ENCODE measurements around the gene KAT2B. TPM values are rescaled to one million over a fixed set of nuclear protein-coding genes. Genes with fewer than 3 reads are reported as not detected.

The KAT2B gene
- total RNA-seq, 1 experiment from 2014 or later = 5.5 TPM

DNA sequence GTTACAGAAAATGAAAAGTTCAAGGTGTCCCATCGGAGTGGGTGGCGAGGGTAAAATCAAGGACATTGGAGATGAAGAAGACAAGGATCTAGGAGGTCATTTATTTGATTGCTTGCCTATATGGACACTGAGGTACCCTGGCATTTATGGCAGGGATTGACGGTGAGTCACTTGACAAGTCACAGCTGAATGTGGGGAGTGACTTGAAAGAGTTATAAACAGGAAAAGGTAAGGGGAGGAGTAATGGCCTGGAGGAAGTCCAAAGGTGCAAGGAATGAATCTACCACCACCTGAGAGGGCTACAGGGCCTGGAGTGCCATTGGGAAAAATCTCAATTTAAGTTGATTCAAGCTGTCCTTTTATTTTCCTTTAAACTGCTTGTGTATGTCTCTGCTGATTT is 157.5 kb downstream of the KAT2B start:
- no peak for DNase-seq (ENCODE audit: extremely low read depth, low read depth)

GRCh38 chr3:20201143-20201542 is 160.9 kb downstream of the KAT2B start:
- DNase-seq (ENCODE audit: extremely low read depth, low read depth) = no peak

Small RNAs within 50 kb of the gene (small RNA-seq; reads per million reads assigned to genes)
- gene MIR3135A (0 reads per million in 2 experiments), gene RNU4-85P (0 reads per million in 2 experiments), gene RPL39P18 (0 reads per million in 2 experiments)

Other genes starting within 250 kb of the KAT2B start
- 0.35 and 0.72 TPM in 2 replicates for gene EFHB, start 106.2 kb upstream of the KAT2B start, total RNA-seq (2014; rRNA removed; shearing (Covaris generic))
- gene RAB5A, start 93.3 kb upstream of the KAT2B start, total RNA-seq (2014; rRNA removed; shearing (Covaris generic)) = 28.8 and 31.4 TPM in 2 replicates
- gene PP2D1, start 28.2 kb upstream of the KAT2B start, total RNA-seq (2014; rRNA removed; shearing (Covaris generic)) = not detected in 2 replicates
- gene SGO1, start 145.8 kb downstream of the KAT2B start, total RNA-seq (2014; rRNA removed; shearing (Covaris generic)) = 13.7 and 16.6 TPM in 2 replicates

All from NCI-H460 (cell line).